ENCODE measurements around the gene PMEL. TPM values are rescaled to one million over a fixed set of nuclear protein-coding genes. Genes with fewer than 3 reads are reported as not detected.
A peak's percentile ranks its signal among the peaks of the same experiment; 100 is the strongest.
"Not testable (repeated sequence)": the region's sequence is repeated elsewhere in the genome, so short reads cannot be mapped to it uniquely, and the experiment has no call there.

PMEL gene
- total RNA-seq, 6 experiments from 2014 or later = 0.47 to 1.3 (median 0.59) TPM

DNA sequence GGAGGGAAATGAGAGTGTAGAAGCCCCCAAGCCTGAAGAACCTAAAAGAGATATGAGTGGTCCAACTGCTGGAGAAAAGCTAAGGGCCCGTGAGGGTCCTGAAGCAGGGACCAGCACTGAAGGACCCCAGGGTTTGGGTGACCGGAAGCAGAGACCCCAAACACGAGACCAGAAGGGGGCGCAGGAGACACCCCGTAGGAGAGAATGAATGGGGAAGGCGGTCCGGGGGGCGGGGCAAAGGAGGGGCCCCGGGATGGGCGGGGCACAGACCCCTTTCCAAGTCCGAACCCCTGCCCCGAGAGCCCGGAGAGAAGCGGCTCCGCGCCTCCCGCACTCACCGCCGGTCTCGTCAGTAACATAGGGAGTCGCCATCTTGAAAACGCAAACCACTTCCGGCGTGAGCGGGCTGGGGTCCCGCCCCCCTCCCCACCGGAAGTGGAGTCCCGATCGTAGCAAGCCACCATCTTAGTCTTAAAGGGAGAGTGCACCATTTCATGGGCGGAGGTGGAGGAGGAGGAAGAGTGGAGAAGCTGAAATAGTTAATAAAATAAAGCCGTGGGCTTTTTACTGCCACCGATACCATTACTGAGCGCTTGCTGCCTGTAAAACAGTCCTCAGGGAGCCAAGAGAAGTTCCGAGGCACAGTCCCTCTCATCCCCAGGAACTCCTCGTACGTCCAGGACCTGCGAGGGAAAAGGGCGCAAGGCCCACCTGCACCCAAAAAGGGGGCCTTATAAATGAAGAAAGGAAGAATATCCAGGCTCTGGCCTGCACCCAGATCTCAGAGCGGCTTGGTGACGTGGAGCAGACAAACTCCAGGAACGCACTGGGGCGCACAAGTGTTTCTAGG lies 38.9 kb downstream of the PMEL start:
- peak; percentile 87 for DNase-seq
- Mint-ChIP-seq H3K4me3 (peak overlapping the region; percentile 99), H3K36me3 (ENCODE audit: low read depth) (peaks cover 21% of the 10 kb centered on the region), H3K4me1 (ENCODE audit: low read depth) (peaks cover 53% of the 10 kb centered on the region), H3K27me3 (ENCODE audit: insufficient read depth) (peaks cover 1% of the 10 kb centered on the region), H3K9me3 (no peaks in the 10 kb centered on the region), H3K27ac (peak overlapping the region; percentile 99)
- TF ChIP-seq, protein P1, sequence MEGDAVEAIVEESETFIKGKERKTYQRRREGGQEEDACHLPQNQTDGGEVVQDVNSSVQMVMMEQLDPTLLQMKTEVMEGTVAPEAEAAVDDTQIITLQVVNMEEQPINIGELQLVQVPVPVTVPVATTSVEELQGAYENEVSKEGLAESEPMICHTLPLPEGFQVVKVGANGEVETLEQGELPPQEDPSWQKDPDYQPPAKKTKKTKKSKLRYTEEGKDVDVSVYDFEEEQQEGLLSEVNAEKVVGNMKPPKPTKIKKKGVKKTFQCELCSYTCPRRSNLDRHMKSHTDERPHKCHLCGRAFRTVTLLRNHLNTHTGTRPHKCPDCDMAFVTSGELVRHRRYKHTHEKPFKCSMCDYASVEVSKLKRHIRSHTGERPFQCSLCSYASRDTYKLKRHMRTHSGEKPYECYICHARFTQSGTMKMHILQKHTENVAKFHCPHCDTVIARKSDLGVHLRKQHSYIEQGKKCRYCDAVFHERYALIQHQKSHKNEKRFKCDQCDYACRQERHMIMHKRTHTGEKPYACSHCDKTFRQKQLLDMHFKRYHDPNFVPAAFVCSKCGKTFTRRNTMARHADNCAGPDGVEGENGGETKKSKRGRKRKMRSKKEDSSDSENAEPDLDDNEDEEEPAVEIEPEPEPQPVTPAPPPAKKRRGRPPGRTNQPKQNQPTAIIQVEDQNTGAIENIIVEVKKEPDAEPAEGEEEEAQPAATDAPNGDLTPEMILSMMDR (IDR thresholded peaks at IDR 0.05) = peak; percentile 88

DNA sequence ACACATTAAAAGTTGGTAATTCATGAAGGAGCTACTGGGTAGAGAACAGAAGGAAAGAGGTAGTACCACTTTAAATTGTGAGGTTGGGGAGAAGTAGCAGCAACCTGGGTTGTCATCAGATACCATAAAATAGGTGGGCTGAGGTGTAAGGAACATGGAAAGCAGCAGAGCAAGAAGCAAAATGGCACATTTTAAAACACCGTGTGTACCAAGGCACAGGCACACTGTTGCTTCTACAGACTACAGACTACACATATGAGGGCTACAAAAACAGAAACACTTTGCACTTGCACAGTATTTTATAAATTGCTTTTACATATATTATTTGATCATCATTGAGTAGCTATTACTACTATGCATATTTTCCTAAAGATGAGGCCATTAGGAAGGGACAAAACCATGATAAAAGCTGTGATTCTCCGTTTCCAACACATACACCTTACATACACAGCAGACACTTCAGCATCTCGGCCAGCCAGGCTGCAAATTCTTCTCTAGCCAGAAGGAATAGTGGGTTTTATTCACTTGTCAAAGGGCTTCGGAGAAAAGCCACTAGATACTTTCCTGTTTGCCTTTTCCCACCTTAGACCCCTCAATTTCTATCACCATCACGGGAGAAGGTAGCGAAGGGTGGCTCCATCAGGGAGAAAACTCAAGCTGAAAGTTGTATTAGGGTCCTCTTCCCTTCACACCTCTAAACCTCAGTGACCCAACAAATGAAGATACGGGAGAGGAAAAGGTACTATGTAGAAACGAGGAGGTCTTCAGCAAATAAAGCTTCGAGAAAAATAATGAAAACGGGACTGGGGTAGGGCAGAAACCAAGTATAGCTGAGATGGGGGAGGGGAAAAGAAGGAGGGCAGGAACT lies 39.7 kb downstream of the PMEL start:
- H3K27ac Mint-ChIP-seq = peak overlapping the region; percentile 99
- H3K36me3 Mint-ChIP-seq (ENCODE audit: low read depth) = peaks cover 21% of the 10 kb centered on the region
- no peak for DNase-seq
- peaks cover 1% of the 10 kb centered on the region for H3K27me3 Mint-ChIP-seq (ENCODE audit: insufficient read depth)
- no peaks in the 10 kb centered on the region for H3K9me3 Mint-ChIP-seq
- TF ChIP-seq, protein P1 (IDR thresholded peaks at IDR 0.05) = no peak
- H3K4me3 Mint-ChIP-seq = peak overlapping the region; percentile 99
- peaks cover 47% of the 10 kb centered on the region for H3K4me1 Mint-ChIP-seq (ENCODE audit: low read depth)

DNA sequence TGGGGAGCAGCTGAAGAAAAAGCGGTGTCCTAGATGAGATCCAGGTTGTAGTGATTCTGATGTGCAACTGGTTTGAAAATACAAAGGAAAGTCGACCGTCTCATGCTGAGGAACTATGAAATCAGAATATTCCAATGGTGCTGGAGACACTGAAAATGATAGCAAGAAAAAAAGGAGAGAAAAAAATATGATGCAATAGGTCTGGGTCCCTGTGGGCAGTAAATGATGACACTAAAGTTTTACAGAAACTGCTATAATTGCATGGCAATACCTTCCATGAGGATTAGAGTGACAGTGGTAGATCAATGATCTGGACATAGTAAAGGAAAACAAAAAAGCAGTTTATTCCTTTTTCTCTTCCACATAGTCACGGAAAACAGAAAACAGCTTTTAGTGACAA lies 40.5 kb downstream of the PMEL start:
- TF ChIP-seq, protein P1 (IDR thresholded peaks at IDR 0.05) = no peak
- Mint-ChIP-seq H3K27ac (peak overlapping the region; percentile 99), H3K36me3 (ENCODE audit: low read depth) (peaks cover 21% of the 10 kb centered on the region), H3K9me3 (no peaks in the 10 kb centered on the region), H3K4me1 (ENCODE audit: low read depth) (peaks cover 39% of the 10 kb centered on the region), H3K4me3 (peak overlapping the region; percentile 99), H3K27me3 (ENCODE audit: insufficient read depth) (peaks cover 1% of the 10 kb centered on the region; the same call in 1 of the 2 replicates)
- no peak for DNase-seq

DNA sequence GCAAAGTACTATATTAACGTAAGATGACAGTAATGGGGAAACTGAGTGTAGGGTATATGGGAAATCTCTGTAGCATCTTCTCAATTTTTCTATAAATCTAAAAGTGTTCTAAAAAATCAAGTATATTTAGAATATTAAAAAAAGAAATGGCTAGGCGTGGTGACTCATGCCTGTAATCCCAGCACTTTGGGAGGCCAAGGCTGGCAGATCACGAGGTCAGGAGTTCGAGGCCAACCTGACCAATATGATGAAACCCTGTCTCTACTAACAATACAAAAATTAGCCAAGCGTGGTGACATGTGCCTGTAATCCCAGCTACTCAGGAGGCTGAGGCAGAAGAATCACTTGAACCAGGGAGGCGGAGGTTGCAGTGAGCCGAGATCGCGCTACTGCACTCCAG lies 42.2 kb downstream of the PMEL start:
- H3K27me3 Mint-ChIP-seq (ENCODE audit: insufficient read depth); H3K4me3 Mint-ChIP-seq; DNase-seq; H3K9me3 Mint-ChIP-seq: not testable (repeated sequence)
- Mint-ChIP-seq H3K36me3 (ENCODE audit: low read depth) (peaks cover 21% of the 10 kb centered on the region), H3K27ac (0 out of 2 replicates have a peak overlapping the region, but pooled peaks have one; percentile 43), H3K4me1 (ENCODE audit: low read depth) (peaks cover 42% of the 10 kb centered on the region)

DNA sequence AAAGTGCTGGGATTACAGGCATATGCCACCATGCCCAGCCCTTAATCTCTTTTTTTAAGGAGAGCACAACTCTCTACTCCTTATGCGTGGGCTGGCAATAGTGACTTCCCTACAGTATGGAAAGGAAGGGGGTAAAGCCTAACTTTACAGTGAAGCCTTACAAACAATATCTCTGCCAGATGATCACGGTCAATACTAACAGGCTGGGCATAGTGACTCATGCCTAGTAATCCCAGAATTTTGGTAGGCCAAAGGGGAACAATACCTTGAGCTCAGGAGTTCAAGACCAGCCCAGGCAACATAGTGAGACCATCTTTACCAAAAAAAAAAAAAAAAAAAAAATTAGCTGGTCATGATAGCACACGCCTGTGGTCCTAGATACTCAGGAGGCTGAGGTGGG lies 43.7 kb downstream of the PMEL start:
- peaks cover 38% of the 10 kb centered on the region for H3K4me1 Mint-ChIP-seq (ENCODE audit: low read depth)
- H3K36me3 Mint-ChIP-seq (ENCODE audit: low read depth) = peaks cover 19% of the 10 kb centered on the region
- H3K9me3 Mint-ChIP-seq = no peaks in the 10 kb centered on the region
- no peak overlapping the region; the same call in 1 of the 2 replicates for H3K27ac Mint-ChIP-seq
- H3K27me3 Mint-ChIP-seq (ENCODE audit: insufficient read depth) = peaks cover 1% of the 10 kb centered on the region; the same call in 1 of the 2 replicates
- TF ChIP-seq, protein P1 (IDR thresholded peaks at IDR 0.05) = no peak
- DNase-seq = no peak
- H3K4me3 Mint-ChIP-seq = no peak overlapping the region

DNA sequence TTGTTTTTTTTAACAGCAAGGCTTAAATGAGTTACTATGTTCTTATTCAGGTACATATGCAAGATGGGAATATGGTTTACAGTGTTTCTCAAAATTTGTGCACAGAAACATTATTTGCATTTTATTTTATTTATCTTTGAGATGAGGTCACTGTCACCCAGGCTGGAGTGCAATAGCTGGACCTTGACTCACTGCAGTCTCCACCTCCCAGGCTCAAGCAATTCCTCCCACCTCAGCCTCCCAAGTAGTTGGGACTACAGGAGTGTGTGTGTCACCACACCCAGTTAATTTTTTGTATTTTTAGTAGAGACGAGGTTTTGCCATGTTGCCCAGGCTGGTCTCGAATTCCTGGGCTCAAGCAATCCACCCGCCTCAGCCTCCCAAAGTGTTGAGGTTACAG lies 46.8 kb downstream of the PMEL start:
- Mint-ChIP-seq H3K36me3 (ENCODE audit: low read depth) (peaks cover 20% of the 10 kb centered on the region), H3K4me1 (ENCODE audit: low read depth) (peaks cover 37% of the 10 kb centered on the region), H3K27ac (peak overlapping the region; percentile 70)
- peak; percentile 63 for DNase-seq
- not testable (repeated sequence) for H3K9me3 Mint-ChIP-seq; H3K4me3 Mint-ChIP-seq; H3K27me3 Mint-ChIP-seq (ENCODE audit: insufficient read depth)
